Choroid plexus epithelial cell (primary cell): Measurements from ENCODE around the gene CHRNE.

Experiments used
- DNase-seq: peaks from one replicate; pipeline ENCODE4 v3.0.0-alpha.2; 2010; ENCODE audit warnings: low read depth
- H3K4me3 ChIP-seq: 2 replicates; pipeline ENCODE4 v1.5.1; 2011; ENCODE audit warnings: low read depth, mild to moderate bottlenecking, control low read depth, low read length, moderate library complexity
- TF ChIP-seq, protein P1 (sequence below): conservative IDR thresholded peaks from 2 replicates; pipeline ENCODE4 v1.5.1; 2011; ENCODE audit warnings: low read depth, mild to moderate bottlenecking, control low read depth, inconsistent platforms, low read length, moderate library complexity

CHRNE gene

DNA sequence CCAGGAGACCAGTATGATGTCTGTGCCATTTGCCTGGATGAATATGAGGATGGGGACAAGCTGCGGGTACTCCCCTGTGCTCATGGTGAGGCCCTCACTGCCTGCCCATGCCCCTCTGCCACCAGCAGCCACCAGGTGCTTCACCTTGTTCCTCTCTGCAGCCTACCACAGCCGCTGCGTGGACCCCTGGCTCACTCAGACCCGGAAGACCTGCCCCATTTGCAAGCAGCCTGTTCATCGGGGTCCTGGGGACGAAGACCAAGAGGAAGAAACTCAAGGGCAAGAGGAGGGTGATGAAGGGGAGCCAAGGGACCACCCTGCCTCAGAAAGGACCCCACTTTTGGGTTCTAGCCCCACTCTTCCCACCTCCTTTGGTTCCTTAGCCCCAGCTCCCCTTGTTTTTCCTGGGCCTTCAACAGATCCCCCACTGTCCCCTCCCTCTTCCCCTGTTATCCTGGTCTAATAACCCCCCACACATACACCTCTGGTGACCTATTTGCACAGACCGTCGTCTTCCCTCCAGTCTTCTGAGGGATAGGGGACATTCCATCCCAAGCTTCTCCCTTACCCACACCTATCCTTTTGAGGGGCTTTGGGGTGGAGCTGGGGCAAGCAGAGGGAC is 41.8 kb upstream of the CHRNE start:
- TF ChIP-seq, protein P1, sequence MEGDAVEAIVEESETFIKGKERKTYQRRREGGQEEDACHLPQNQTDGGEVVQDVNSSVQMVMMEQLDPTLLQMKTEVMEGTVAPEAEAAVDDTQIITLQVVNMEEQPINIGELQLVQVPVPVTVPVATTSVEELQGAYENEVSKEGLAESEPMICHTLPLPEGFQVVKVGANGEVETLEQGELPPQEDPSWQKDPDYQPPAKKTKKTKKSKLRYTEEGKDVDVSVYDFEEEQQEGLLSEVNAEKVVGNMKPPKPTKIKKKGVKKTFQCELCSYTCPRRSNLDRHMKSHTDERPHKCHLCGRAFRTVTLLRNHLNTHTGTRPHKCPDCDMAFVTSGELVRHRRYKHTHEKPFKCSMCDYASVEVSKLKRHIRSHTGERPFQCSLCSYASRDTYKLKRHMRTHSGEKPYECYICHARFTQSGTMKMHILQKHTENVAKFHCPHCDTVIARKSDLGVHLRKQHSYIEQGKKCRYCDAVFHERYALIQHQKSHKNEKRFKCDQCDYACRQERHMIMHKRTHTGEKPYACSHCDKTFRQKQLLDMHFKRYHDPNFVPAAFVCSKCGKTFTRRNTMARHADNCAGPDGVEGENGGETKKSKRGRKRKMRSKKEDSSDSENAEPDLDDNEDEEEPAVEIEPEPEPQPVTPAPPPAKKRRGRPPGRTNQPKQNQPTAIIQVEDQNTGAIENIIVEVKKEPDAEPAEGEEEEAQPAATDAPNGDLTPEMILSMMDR, result no peak
- no peak overlapping the region for H3K4me3 ChIP-seq

DNA sequence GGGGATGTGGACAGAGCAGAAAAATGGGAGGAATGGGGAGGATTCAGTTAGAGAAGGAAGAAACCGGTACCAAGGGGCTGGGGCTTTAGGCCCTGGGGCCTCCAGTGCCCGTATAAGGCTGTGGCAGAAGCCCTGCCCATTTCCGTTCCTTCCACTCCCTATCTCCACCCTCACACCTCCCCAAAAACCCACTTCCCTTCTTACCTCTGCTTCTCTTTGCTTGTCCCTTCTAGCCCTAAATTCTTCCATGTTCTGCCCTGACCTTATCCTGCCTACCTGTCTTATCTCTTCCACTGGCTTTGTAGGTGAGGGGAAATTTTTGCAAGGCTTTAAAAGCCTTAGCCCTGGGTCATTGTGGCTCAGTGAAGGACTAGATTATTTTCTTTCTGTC is 41.3 kb upstream of the CHRNE start:
- TF ChIP-seq, protein P1, result no peak
- no peak for DNase-seq
- no peak overlapping the region for H3K4me3 ChIP-seq

More for the DNA sequence above, 41.8 kb upstream of the CHRNE start:
- DNase-seq, result no peak

DNA sequence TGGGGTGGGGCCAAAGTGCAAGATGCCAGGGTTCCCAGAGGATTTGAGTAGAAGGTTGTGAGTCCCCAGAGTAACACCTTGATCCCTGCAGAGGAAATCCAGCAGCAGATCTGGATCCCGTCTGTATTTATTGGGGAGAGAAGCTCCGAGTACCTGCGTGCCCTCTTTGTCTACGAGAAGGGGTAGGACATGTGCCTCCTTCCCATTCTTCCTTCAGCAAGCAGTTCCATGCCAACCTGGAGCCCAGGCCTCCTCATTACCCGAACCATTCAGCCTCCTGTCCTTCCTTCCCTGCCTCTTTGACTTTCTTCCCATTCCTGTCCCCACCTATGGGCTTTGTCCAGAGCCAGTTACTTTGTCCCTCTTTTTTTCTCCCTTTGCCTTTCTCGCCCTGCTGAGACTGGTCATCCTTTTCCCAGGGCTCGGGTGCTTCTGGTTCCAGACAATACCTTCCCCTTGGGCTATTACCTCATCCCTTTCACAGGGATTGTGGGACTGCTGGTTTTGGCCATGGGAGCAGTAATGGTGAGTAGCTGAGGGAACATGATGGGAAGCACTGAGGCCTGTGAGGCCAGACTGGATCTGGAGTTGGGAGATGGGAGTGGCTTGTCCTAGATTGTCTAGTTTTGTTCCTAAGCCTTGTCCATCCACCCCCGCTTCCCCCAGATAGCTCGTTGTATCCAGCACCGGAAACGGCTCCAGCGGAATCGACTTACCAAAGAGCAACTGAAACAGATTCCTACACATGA is 40.0 kb upstream of the CHRNE start:
- TF ChIP-seq, protein P1, result no peak
- DNase-seq, result no peak
- H3K4me3 ChIP-seq, result no peak overlapping the region

- peak overlapping the region; percentile 93 for H3K4me3 ChIP-seq
- DNase-seq, result no peak
- TF ChIP-seq, protein P1, result no peak
These were observed 38.4 kb upstream of the CHRNE start for GRCh38 chr17:4941319-4941610.

GRCh38 chr17:4940555-4941318 is 37.8 kb upstream of the CHRNE start:
- TF ChIP-seq, protein P1, result no peak
- H3K4me3 ChIP-seq, result peak overlapping the region; percentile 93
- DNase-seq, result no peak

DNA sequence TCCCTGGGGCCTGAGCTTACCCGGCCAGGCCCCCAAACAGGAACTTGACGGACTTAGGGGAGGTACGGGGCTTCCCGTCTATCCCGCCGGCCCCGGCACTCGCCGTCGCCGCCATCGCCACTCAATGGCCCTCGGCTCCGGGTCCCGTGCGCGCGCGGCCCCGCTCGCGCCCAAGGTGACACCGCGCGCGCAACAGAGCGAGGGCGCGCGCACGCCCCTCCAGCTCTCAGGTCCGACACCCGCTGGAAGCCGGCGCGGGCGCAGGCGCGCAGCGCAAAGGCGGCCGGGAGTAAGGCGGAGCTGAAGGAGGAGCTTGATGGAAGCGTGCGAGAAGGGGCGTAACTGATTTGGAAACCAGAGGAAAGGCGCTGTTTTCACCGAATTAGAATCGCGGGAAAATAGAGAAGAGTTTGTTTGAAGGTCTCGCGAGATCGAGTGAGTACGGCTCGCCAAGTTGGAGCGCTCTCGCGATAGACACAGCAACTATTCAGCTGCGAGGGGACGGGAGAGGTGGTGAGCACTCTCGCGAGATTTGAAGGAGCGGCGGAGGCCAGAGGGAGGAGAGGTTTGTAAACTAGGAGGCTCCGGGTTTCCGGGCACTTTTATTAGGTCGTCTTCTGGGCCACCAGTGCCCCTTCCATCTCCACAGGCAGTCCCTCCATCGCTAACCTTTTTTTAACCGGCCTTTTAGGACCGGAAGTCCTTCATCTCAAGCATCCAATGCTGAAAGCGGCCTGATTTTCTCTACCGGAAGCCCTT is 37.1 kb upstream of the CHRNE start, which contains the start of the genes RNF167 and SLC25A11:
Gene RNF167 (plus strand): TSS at position 473 of the 759 bp plus-strand sequence. CDS start 642 bp downstream, outside the sequence.
Gene SLC25A11 (minus strand): TSS at position 251 of the 759 bp plus-strand sequence. CDS start 136 bp downstream, at position 115.
- H3K4me3 ChIP-seq, result peak within 1 kb of the TSS; percentile 93
- TF ChIP-seq, protein P1, result no peak
- peak; percentile 100 for DNase-seq
